Neural cell (in vitro differentiated cells): ENCODE measurements around the gene STK31. TPM values are rescaled to one million over a fixed set of nuclear protein-coding genes. Genes with fewer than 3 reads are reported as not detected.

Experiments
- H2AFZ ChIP-seq: fragments of 200-600, 300-800 bp; sonication (generic), shearing (Covaris generic); 2 replicates; pipeline ENCODE4 v1.6.0; 2014; ENCODE audit warnings: low read depth, mild to moderate bottlenecking, antibody characterized with exemption, low read length, moderate library complexity
- H3F3A ChIP-seq: fragments of 200-600 bp; shearing (Covaris generic); 2 replicates; pipeline ENCODE4 v1.6.1; 2016; ENCODE audit warnings: mild to moderate bottlenecking, moderate library complexity, mixed read lengths, antibody characterized with exemption, low read length; ENCODE audit not compliant: insufficient read depth, poor library complexity, severe bottlenecking
- H3K27ac ChIP-seq: fragments of 200-600, 300-800 bp; sonication (generic), shearing (Covaris generic); 2 replicates; pipeline ENCODE4 v1.5.1; 2014; ENCODE audit warnings: mild to moderate bottlenecking, low read length, moderate library complexity
- H3K27me3 ChIP-seq: fragments of 300-800, 200-600 bp; sonication (generic), shearing (Covaris generic); 2 replicates; pipeline ENCODE4 v1.6.0; 2014; ENCODE audit warnings: mild to moderate bottlenecking, low read depth, low read length, moderate library complexity; ENCODE audit not compliant: insufficient read depth
- H3K36me3 ChIP-seq: fragments of 300-800, 200-600 bp; sonication (generic), shearing (Covaris generic); 2 replicates; pipeline ENCODE4 v1.5.1; 2014; ENCODE audit warnings: mild to moderate bottlenecking, antibody characterized with exemption, low read length, moderate library complexity; ENCODE audit not compliant: insufficient read depth
- H3K4me2 ChIP-seq: fragments of 300-800, 200-600 bp; sonication (generic), shearing (Covaris generic); 2 replicates; pipeline ENCODE4 v1.6.0; 2014; ENCODE audit warnings: mild to moderate bottlenecking, low read length
- H3K4me3 ChIP-seq: fragments of 300-800, 200-600 bp; sonication (generic), shearing (Covaris generic); 2 replicates; pipeline ENCODE4 v1.5.1; 2014; ENCODE audit warnings: mild to moderate bottlenecking, low read length, moderate library complexity
- H3K79me2 ChIP-seq: fragments of 200-600 bp; shearing (Covaris generic); replicated peaks from 2 replicates; pipeline ENCODE4 v1.6.0; 2014; ENCODE audit warnings: mild to moderate bottlenecking, low read length, moderate library complexity; ENCODE audit not compliant: insufficient read depth
- H3K9ac ChIP-seq: fragments of 300-800, 200-600 bp; sonication (generic), shearing (Covaris generic); 2 replicates; pipeline ENCODE4 v1.6.1; 2016; ENCODE audit warnings: mild to moderate bottlenecking, low read length, mixed read lengths
- H3K9me2 ChIP-seq: fragments of 200-600 bp; shearing (Covaris generic); 2 replicates; pipeline ENCODE4 v1.6.1; 2016; ENCODE audit warnings: mild to moderate bottlenecking, low read length, mixed read lengths; ENCODE audit not compliant: insufficient read depth
- H3K9me3 ChIP-seq: fragments of 200-600, 300-800 bp; sonication (generic), shearing (Covaris generic); 2 replicates; pipeline ENCODE4 v1.6.1; 2016; ENCODE audit warnings: mild to moderate bottlenecking, mixed run types, low read length, moderate library complexity, mixed read lengths
- H4K20me1 ChIP-seq: fragments of 200-600 bp; shearing (Covaris generic); 2 replicates; pipeline ENCODE4 v1.6.1; 2016; ENCODE audit warnings: mild to moderate bottlenecking, mixed run types; ENCODE audit not compliant: insufficient read depth
- CTCF ChIP-seq: fragments of 450-650 bp; IDR thresholded peaks from 2 replicates; pipeline ENCODE4 v1.5.1; 2014; ENCODE audit warnings: antibody characterized with exemption, mild to moderate bottlenecking, moderate library complexity; ENCODE audit not compliant: poor library complexity, severe bottlenecking
- EP300 ChIP-seq: fragments of 450-650 bp; conservative IDR thresholded peaks from 2 replicates; pipeline ENCODE4 v1.6.1; 2014; ENCODE audit warnings: antibody characterized with exemption, mild to moderate bottlenecking, moderate library complexity; ENCODE audit not compliant: poor library complexity, severe bottlenecking
- EZH2 ChIP-seq: fragments of 200-600, 300-800 bp; shearing (Covaris generic), sonication (generic); IDR thresholded peaks from 2 replicates; pipeline ENCODE4 v1.6.1; 2014; ENCODE audit warnings: antibody characterized with exemption, low read length, borderline replicate concordance, mild to moderate bottlenecking; ENCODE audit not compliant: insufficient read depth, poor library complexity, severe bottlenecking
- MXI1 ChIP-seq: fragments of 450-650 bp; conservative IDR thresholded peaks from 2 replicates; pipeline ENCODE4 v1.6.1; 2014; ENCODE audit warnings: antibody characterized with exemption, mild to moderate bottlenecking; ENCODE audit not compliant: poor library complexity, severe bottlenecking
- POLR2AphosphoS5 ChIP-seq: IDR thresholded peaks from 2 replicates; pipeline ENCODE4 v1.6.1; 2012
- RAD21 ChIP-seq: fragments of 450-650 bp; conservative IDR thresholded peaks from 2 replicates; pipeline ENCODE4 v1.6.1; 2014; ENCODE audit warnings: antibody characterized with exemption, mild to moderate bottlenecking, moderate library complexity
- REST ChIP-seq: IDR thresholded peaks from 2 replicates; pipeline ENCODE4 v1.6.1; 2012; ENCODE audit warnings: borderline replicate concordance
- SMC3 ChIP-seq: fragments of 450-650 bp; conservative IDR thresholded peaks from 2 replicates; pipeline ENCODE4 v1.6.1; 2014; ENCODE audit warnings: antibody characterized with exemption, mild to moderate bottlenecking, moderate library complexity; ENCODE audit not compliant: poor library complexity
- TAF1 ChIP-seq: IDR thresholded peaks from 2 replicates; pipeline ENCODE4 v1.6.1; 2012; ENCODE audit warnings: low read depth
- polyA plus RNA-seq: library from polyadenylated mRNA; depleted of rRNA; stranded (reverse); fragments of >200 nt; gene quantifications from 2 replicates; pipeline ENCODE4 v1.2.3, GENCODE V29; 2014

The STK31 gene
- polyA plus RNA-seq, 1 donor from 2014 or later = 0.76 TPM

- H3K9me2 ChIP-seq = no peaks in the 10 kb centered on the region
- no peak overlapping the region for H3K4me3 ChIP-seq
- no peaks in the 10 kb centered on the region for H3K36me3 ChIP-seq
- H4K20me1 ChIP-seq = no peaks in the 10 kb centered on the region
- no peaks in the 10 kb centered on the region for H3F3A ChIP-seq
- H2AFZ ChIP-seq = no peak overlapping the region
- H3K79me2 ChIP-seq = no peaks in the 10 kb centered on the region
- no peaks in the 10 kb centered on the region for H3K27me3 ChIP-seq
- H3K4me2 ChIP-seq = no peak overlapping the region
- no peak overlapping the region for H3K9ac ChIP-seq
- TF ChIP-seq CTCF (no peak), SMC3 (no peak), EP300 (no peak), TAF1 (no peak), REST (no peak)
- no peaks in the 10 kb centered on the region for H3K9me3 ChIP-seq
- no peak overlapping the region for H3K27ac ChIP-seq
Observed at GRCh38 chr7:23759671-23760391, 49.8 kb downstream of the STK31 start.

- Histone ChIP-seq H3K9me3 (no peaks in the 10 kb centered on the region), H3K4me2 (no peak overlapping the region), H2AFZ (no peak overlapping the region), H4K20me1 (no peaks in the 10 kb centered on the region), H3K27ac (no peak overlapping the region), H3K27me3 (no peaks in the 10 kb centered on the region), H3K36me3 (no peaks in the 10 kb centered on the region), H3K9me2 (no peaks in the 10 kb centered on the region), H3K4me3 (no peak overlapping the region), H3K79me2 (no peaks in the 10 kb centered on the region), H3F3A (no peaks in the 10 kb centered on the region), H3K9ac (no peak overlapping the region)
- no peak for TF ChIP-seq SMC3
- no peak for TF ChIP-seq CTCF
- no peak for TF ChIP-seq TAF1
- no peak for TF ChIP-seq REST
- no peak for TF ChIP-seq EP300
- no peak for TF ChIP-seq RAD21
- TF ChIP-seq EZH2 = no peak
- no peak for TF ChIP-seq POLR2AphosphoS5
- TF ChIP-seq MXI1 = no peak
Observed at GRCh38 chr7:23765943-23766342, 55.9 kb downstream of the STK31 start.
